Measurements from ENCODE around the gene CWH43. TPM values are rescaled to one million over a fixed set of nuclear protein-coding genes. Genes with fewer than 3 reads are reported as not detected.

Gene CWH43
- polyA plus RNA-seq, 1 experiment: not detected

Small RNA genes lying within 50 kb of the gene (small RNA-seq; reads per million reads assigned to genes)
- not detected for gene AC020593.1 (ENCODE audit: insufficient read length, low read depth, low replicate concordance)

Other genes starting within 250 kb of the CWH43 start
- gene FRYL, start 206.0 kb upstream of the CWH43 start, polyA plus RNA-seq (2011; rRNA removed): 12.6 and 19.7 TPM in 2 replicates
- 103 and 162 TPM in 2 replicates for gene OCIAD1, start 155.2 kb upstream of the CWH43 start, polyA plus RNA-seq (2011; rRNA removed)
- gene OCIAD2, start 79.5 kb upstream of the CWH43 start, polyA plus RNA-seq (2011; rRNA removed): 34.2 and 45.8 TPM in 2 replicates

Measured in BJ (cell line).